ENCODE data around the gene ZBTB11.
"Not testable (repeated sequence)": the region's sequence is repeated elsewhere in the genome, so short reads cannot be mapped to it uniquely, and the experiment has no call there.

The ZBTB11 gene

GRCh38 chr3:101701696-101702634 is 25.0 kb upstream of the ZBTB11 start:
- in situ Hi-C loops (cut with MboI; ENCODE audit: low pct_unique_long_range_greater_than_20kb, low sequenced_read_pairs, unreplicated experiment), result no loop called here
- no peak for TF ChIP-seq CTCF (IDR thresholded peaks at IDR 0.05; ENCODE audit: extremely low read depth, insufficient read depth, missing control alignments)
- DNase-seq (ENCODE audit: low spot score), result no peak

- peak; percentile 74 for TF ChIP-seq CTCF (IDR thresholded peaks at IDR 0.05; ENCODE audit: extremely low read depth, insufficient read depth, missing control alignments)
- in situ Hi-C loops (cut with MboI; ENCODE audit: low pct_unique_long_range_greater_than_20kb, low sequenced_read_pairs, unreplicated experiment), result loop anchor here (25.0 kb wide), 1 partner anchor 841 kb away; no protein-coding TSS in a partner anchor
- DNase-seq (ENCODE audit: low spot score), result no peak
Observed at GRCh38 chr3:101695779-101696372, 18.9 kb upstream of the ZBTB11 start.

GRCh38 chr3:101694836-101695235 is 17.9 kb upstream of the ZBTB11 start:
- DNase-seq (ENCODE audit: low spot score), result not testable (repeated sequence)
- in situ Hi-C loops (cut with MboI; ENCODE audit: low pct_unique_long_range_greater_than_20kb, low sequenced_read_pairs, unreplicated experiment), result loop anchor here (25.0 kb wide), 1 partner anchor 842 kb away; no protein-coding TSS in a partner anchor

- peak; percentile 49 for TF ChIP-seq CTCF (IDR thresholded peaks at IDR 0.05; ENCODE audit: extremely low read depth, insufficient read depth, missing control alignments)
- DNase-seq (ENCODE audit: low spot score), result not testable (repeated sequence)
- in situ Hi-C loops (cut with MboI; ENCODE audit: low pct_unique_long_range_greater_than_20kb, low sequenced_read_pairs, unreplicated experiment), result loop anchor here (25.0 kb wide), 1 partner anchor 844 kb away; no protein-coding TSS in a partner anchor
Observed at GRCh38 chr3:101693540-101693939, 16.6 kb upstream of the ZBTB11 start.

GRCh38 chr3:101691685-101692671 is 15.0 kb upstream of the ZBTB11 start:
- DNase-seq (ENCODE audit: low spot score), result not testable (repeated sequence)
- in situ Hi-C loops (cut with MboI; ENCODE audit: low pct_unique_long_range_greater_than_20kb, low sequenced_read_pairs, unreplicated experiment), result loop anchor here (25.0 kb wide), 1 partner anchor 845 kb away; no protein-coding TSS in a partner anchor

GRCh38 chr3:101690972-101691371 is 14.0 kb upstream of the ZBTB11 start:
- DNase-seq (ENCODE audit: low spot score), result no peak
- in situ Hi-C loops (cut with MboI; ENCODE audit: low pct_unique_long_range_greater_than_20kb, low sequenced_read_pairs, unreplicated experiment), result loop anchor here (25.0 kb wide), 1 partner anchor 846 kb away; no protein-coding TSS in a partner anchor
- peak; percentile 40 for TF ChIP-seq CTCF (IDR thresholded peaks at IDR 0.05; ENCODE audit: extremely low read depth, insufficient read depth, missing control alignments)

- in situ Hi-C loops (cut with MboI; ENCODE audit: low pct_unique_long_range_greater_than_20kb, low sequenced_read_pairs, unreplicated experiment), result loop anchor here (10.0 to 25.0 kb wide), 2 partner anchors 536 to 848 kb away; no protein-coding TSS in a partner anchor
- TF ChIP-seq CTCF (IDR thresholded peaks at IDR 0.05; ENCODE audit: extremely low read depth, insufficient read depth, missing control alignments), result no peak
- DNase-seq (ENCODE audit: low spot score), result no peak
Observed at GRCh38 chr3:101689286-101689685, 12.4 kb upstream of the ZBTB11 start.
